WTC11 (cell line): ENCODE results near the gene CSH2.

Experiments used
- TF ChIP-seq, protein P1 (sequence below): sonication (generic); formaldehyde crosslinking; IDR thresholded peaks from 2 replicates; pipeline ENCODE4 v1.8.0; 2022; ENCODE audit warnings: mild to moderate bottlenecking, missing genetic modification reagents
- TF ChIP-seq, protein P2 (sequence below): sonication (generic); formaldehyde crosslinking; IDR thresholded peaks from 2 replicates; pipeline ENCODE4 v1.8.1; 2023; ENCODE audit warnings: mild to moderate bottlenecking, missing genetic modification reagents, moderate library complexity

GRCh38 chr17:63835167-63835720, 38.2 kb downstream of the CSH2 start:
- TF ChIP-seq, protein P1, sequence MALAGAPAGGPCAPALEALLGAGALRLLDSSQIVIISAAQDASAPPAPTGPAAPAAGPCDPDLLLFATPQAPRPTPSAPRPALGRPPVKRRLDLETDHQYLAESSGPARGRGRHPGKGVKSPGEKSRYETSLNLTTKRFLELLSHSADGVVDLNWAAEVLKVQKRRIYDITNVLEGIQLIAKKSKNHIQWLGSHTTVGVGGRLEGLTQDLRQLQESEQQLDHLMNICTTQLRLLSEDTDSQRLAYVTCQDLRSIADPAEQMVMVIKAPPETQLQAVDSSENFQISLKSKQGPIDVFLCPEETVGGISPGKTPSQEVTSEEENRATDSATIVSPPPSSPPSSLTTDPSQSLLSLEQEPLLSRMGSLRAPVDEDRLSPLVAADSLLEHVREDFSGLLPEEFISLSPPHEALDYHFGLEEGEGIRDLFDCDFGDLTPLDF (CRISPR knock-in tag): no peak
- TF ChIP-seq, protein P2, sequence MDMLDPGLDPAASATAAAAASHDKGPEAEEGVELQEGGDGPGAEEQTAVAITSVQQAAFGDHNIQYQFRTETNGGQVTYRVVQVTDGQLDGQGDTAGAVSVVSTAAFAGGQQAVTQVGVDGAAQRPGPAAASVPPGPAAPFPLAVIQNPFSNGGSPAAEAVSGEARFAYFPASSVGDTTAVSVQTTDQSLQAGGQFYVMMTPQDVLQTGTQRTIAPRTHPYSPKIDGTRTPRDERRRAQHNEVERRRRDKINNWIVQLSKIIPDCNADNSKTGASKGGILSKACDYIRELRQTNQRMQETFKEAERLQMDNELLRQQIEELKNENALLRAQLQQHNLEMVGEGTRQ (CRISPR knock-in tag): no peak
